ENCODE data around the gene RMDN3. TPM values are rescaled to one million over a fixed set of nuclear protein-coding genes. Genes with fewer than 3 reads are reported as not detected.

The RMDN3 gene
- total RNA-seq, 1 experiment from 2014 or later, result 15.7 TPM

GRCh38 chr15:40736575-40736974 is 18.5 kb downstream of the RMDN3 start:
- Histone ChIP-seq H2AFZ (no peak overlapping the region), H3K36me3 (ENCODE audit: low read depth) (no peaks in the 10 kb centered on the region; the same call in 1 of the 2 replicates), H3K27ac (no peak overlapping the region), H3K27me3 (ENCODE audit: insufficient read depth, low read depth) (no peaks in the 10 kb centered on the region), H3K79me2 (ENCODE audit: low read depth) (no peaks in the 10 kb centered on the region), H4K20me1 (ENCODE audit: insufficient read depth) (no peaks in the 10 kb centered on the region), H3K4me2 (no peak overlapping the region), H3K4me3 (no peak overlapping the region), H3F3A (ENCODE audit: insufficient read depth, low read depth) (no peaks in the 10 kb centered on the region), H3K9me2 (ENCODE audit: insufficient read depth) (no peaks in the 10 kb centered on the region), H3K9me3 (ENCODE audit: insufficient read depth, low read depth) (no peaks in the 10 kb centered on the region), H3K4me1 (replicated peaks; ENCODE audit: insufficient read depth) (no peaks in the 10 kb centered on the region)
- ChIA-PET POLR2A (ENCODE audit: unreplicated experiment) (interaction anchor here (0.5 kb wide), 1 partner anchor 414 kb away, joined by 4 read pairs; no protein-coding TSS in a partner anchor), CTCF (interaction anchor here (0.6 kb wide), 1 partner anchor 10 kb away, joined by 3 read pairs; no protein-coding TSS in a partner anchor)
- BruUV-seq (replicated peaks), result no TSS peak
- no peak for DNase-seq
- TF ChIP-seq EZH2 (IDR thresholded peaks at IDR 0.05; ENCODE audit: low read depth) (no peak), CTCF (conservative IDR thresholded peaks at IDR 0.05) (no peak)
- intact Hi-C loops (cut with micrococcal nuclease; ENCODE audit: unreplicated experiment), result no loop called here

- no peaks in the 10 kb centered on the region for H3K9me3 ChIP-seq (ENCODE audit: insufficient read depth, low read depth)
- no peak overlapping the region for H3K4me3 ChIP-seq
- no peak overlapping the region for H3K4me2 ChIP-seq
- BruUV-seq (replicated peaks), result no TSS peak
- no peaks in the 10 kb centered on the region for H3F3A ChIP-seq (ENCODE audit: insufficient read depth, low read depth)
- H2AFZ ChIP-seq, result no peak overlapping the region
- H3K79me2 ChIP-seq (ENCODE audit: low read depth), result no peaks in the 10 kb centered on the region
- intact Hi-C loops (cut with micrococcal nuclease; ENCODE audit: unreplicated experiment), result no loop called here
- no peaks in the 10 kb centered on the region; the same call in 1 of the 2 replicates for H3K36me3 ChIP-seq (ENCODE audit: low read depth)
- no peaks in the 10 kb centered on the region for H3K4me1 ChIP-seq (replicated peaks; ENCODE audit: insufficient read depth)
- DNase-seq, result no peak
- H3K9me2 ChIP-seq (ENCODE audit: insufficient read depth), result no peaks in the 10 kb centered on the region
- ChIA-PET CTCF (no interaction called here), POLR2A (ENCODE audit: unreplicated experiment) (no interaction called here)
- TF ChIP-seq EZH2 (IDR thresholded peaks at IDR 0.05; ENCODE audit: low read depth) (no peak), CTCF (conservative IDR thresholded peaks at IDR 0.05) (no peak)
- no peaks in the 10 kb centered on the region for H3K27me3 ChIP-seq (ENCODE audit: insufficient read depth, low read depth)
- no peak overlapping the region for H3K27ac ChIP-seq
- no peaks in the 10 kb centered on the region for H4K20me1 ChIP-seq (ENCODE audit: insufficient read depth)
Observed at GRCh38 chr15:40731034-40731433, 24.0 kb downstream of the RMDN3 start.

- Histone ChIP-seq H4K20me1 (ENCODE audit: insufficient read depth) (no peaks in the 10 kb centered on the region), H3K9me2 (ENCODE audit: insufficient read depth) (no peaks in the 10 kb centered on the region), H3K27me3 (ENCODE audit: insufficient read depth, low read depth) (no peaks in the 10 kb centered on the region), H3K36me3 (ENCODE audit: low read depth) (no peaks in the 10 kb centered on the region), H3K79me2 (ENCODE audit: low read depth) (no peaks in the 10 kb centered on the region), H3K4me3 (no peak overlapping the region), H3K27ac (no peak overlapping the region), H3F3A (ENCODE audit: insufficient read depth, low read depth) (peaks cover 3% of the 10 kb centered on the region; the same call in 1 of the 2 replicates), H3K4me1 (replicated peaks; ENCODE audit: insufficient read depth) (no peaks in the 10 kb centered on the region), H3K4me2 (no peak overlapping the region), H3K9me3 (ENCODE audit: insufficient read depth, low read depth) (no peaks in the 10 kb centered on the region), H2AFZ (no peak overlapping the region)
- DNase-seq, result no peak
- POLR2A ChIA-PET (ENCODE audit: unreplicated experiment), result no interaction called here
- BruUV-seq (replicated peaks), result no TSS peak
- no peak for TF ChIP-seq CTCF (conservative IDR thresholded peaks at IDR 0.05)
- no peak for TF ChIP-seq EZH2 (IDR thresholded peaks at IDR 0.05; ENCODE audit: low read depth)
- intact Hi-C loops (cut with micrococcal nuclease; ENCODE audit: unreplicated experiment), result no loop called here
- CTCF ChIA-PET, result no interaction called here
Observed at GRCh38 chr15:40723919-40724318, 31.1 kb downstream of the RMDN3 start.

All from PC-9 (cell line).